Measurements from ENCODE around the gene ANGPTL2. TPM values are rescaled to one million over a fixed set of nuclear protein-coding genes. Genes with fewer than 3 reads are reported as not detected.

The ANGPTL2 gene
- total RNA-seq, 1 experiment from 2014 or later: 0.08 TPM

DNA sequence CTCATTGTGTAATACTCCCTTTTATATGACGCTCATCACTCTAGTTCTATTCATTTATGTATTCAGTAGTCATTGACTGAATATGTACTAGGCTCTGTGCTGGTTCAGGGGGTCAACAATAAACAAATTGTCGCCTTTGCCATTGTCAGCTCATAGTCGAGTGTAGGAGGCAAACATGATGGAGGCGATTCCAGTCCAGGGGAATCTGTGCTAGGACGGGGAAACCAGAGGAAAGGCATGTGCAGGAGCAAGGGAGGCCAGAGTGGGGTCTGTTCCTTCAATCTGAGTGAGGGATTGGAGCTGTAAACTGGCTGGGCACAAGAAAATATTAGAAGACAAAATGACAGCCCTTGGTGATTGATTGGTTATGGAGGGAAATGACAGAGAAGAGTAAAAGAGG, 83.9 kb downstream of the ANGPTL2 start:
- TF ChIP-seq TCF7L2 (IDR thresholded peaks at IDR 0.05; ENCODE audit: low read depth, low read length): no peak
- TF ChIP-seq SIN3A (IDR thresholded peaks at IDR 0.05; ENCODE audit: borderline replicate concordance, insufficient read depth, low read depth, low read length): no peak
- no peak for TF ChIP-seq POLR2AphosphoS5 (IDR thresholded peaks at IDR 0.05; ENCODE audit: low read depth, low read length)
- no peak for TF ChIP-seq CTCF (IDR thresholded peaks at IDR 0.05)
- TF ChIP-seq, protein P1, sequence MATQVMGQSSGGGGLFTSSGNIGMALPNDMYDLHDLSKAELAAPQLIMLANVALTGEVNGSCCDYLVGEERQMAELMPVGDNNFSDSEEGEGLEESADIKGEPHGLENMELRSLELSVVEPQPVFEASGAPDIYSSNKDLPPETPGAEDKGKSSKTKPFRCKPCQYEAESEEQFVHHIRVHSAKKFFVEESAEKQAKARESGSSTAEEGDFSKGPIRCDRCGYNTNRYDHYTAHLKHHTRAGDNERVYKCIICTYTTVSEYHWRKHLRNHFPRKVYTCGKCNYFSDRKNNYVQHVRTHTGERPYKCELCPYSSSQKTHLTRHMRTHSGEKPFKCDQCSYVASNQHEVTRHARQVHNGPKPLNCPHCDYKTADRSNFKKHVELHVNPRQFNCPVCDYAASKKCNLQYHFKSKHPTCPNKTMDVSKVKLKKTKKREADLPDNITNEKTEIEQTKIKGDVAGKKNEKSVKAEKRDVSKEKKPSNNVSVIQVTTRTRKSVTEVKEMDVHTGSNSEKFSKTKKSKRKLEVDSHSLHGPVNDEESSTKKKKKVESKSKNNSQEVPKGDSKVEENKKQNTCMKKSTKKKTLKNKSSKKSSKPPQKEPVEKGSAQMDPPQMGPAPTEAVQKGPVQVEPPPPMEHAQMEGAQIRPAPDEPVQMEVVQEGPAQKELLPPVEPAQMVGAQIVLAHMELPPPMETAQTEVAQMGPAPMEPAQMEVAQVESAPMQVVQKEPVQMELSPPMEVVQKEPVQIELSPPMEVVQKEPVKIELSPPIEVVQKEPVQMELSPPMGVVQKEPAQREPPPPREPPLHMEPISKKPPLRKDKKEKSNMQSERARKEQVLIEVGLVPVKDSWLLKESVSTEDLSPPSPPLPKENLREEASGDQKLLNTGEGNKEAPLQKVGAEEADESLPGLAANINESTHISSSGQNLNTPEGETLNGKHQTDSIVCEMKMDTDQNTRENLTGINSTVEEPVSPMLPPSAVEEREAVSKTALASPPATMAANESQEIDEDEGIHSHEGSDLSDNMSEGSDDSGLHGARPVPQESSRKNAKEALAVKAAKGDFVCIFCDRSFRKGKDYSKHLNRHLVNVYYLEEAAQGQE (IDR thresholded peaks at IDR 0.05; ENCODE audit: insufficient read depth in 1 of 2, low read depth in 2 of 2, low read length in 1 of 2): no peak
- ChIA-PET CTCF (no interaction called here), POLR2A (no interaction called here)

More for the DNA sequence above, 83.9 kb downstream of the ANGPTL2 start:
- intact Hi-C loops (cut with micrococcal nuclease; ENCODE audit: unreplicated experiment) (no loop called here), in situ Hi-C loops (cut with HindIII; ENCODE audit: low pct_unique_long_range_greater_than_20kb, low sequenced_read_pairs) (no loop called here)
- no peaks in the 10 kb centered on the region for H3K9me3 ChIP-seq (ENCODE audit: control insufficient read depth, insufficient read depth, low read depth, low read length)
- no peaks in the 10 kb centered on the region for H3K36me3 ChIP-seq (ENCODE audit: control insufficient read depth, insufficient read depth, low read length)
- H3K27ac ChIP-seq (ENCODE audit: low read length): no peak overlapping the region
- no peaks in the 10 kb centered on the region for H3K27me3 ChIP-seq (ENCODE audit: control insufficient read depth, insufficient read depth, low read length)
- no peak overlapping the region for H3K4me3 ChIP-seq (ENCODE audit: low read depth in 2 of 2, low read length in 2 of 2)
- no peak for DNase-seq (ENCODE audit: low read depth, low spot score)
- no peaks in the 10 kb centered on the region for H3K4me1 ChIP-seq (ENCODE audit: control insufficient read depth, insufficient read depth, low read length)
- no TSS peak for BruUV-seq (replicated peaks)
- ATAC-seq: no peak

Other genes starting within 250 kb of the ANGPTL2 start
- 7.2 TPM for gene RALGPS1, start 207.9 kb downstream of the ANGPTL2 start, total RNA-seq (2021; ENCODE audit: unreplicated experiment)
- gene GARNL3, start 142.1 kb upstream of the ANGPTL2 start, total RNA-seq (2021; ENCODE audit: unreplicated experiment): 11.5 TPM

All from Panc1 (cell line).